Measurements from ENCODE around the gene NTMT1. TPM values are rescaled to one million over a fixed set of nuclear protein-coding genes. Genes with fewer than 3 reads are reported as not detected.
A peak's percentile ranks its signal among the peaks of the same experiment; 100 is the strongest.

NTMT1 gene
- total RNA-seq, 1 experiment from 2014 or later = 50.2 TPM

GRCh38 chr9:129640871-129641749, 15.1 kb downstream of the NTMT1 start:
- H4K20me1 ChIP-seq (ENCODE audit: low read length) = no peaks in the 10 kb centered on the region
- ChIA-PET CTCF (no interaction called here), POLR2A (ENCODE audit: unreplicated experiment) (no interaction called here)
- peaks cover 3% of the 10 kb centered on the region; the same call in 1 of the 2 replicates for H3K4me1 ChIP-seq (ENCODE audit: insufficient read depth, low read length)
- H3K4me2 ChIP-seq (ENCODE audit: low read length) = peak overlapping the region; percentile 97
- H3K4me3 ChIP-seq (ENCODE audit: low read length) = peak overlapping the region; percentile 97
- no peaks in the 10 kb centered on the region for H3K36me3 ChIP-seq (ENCODE audit: low read depth, low read length)
- no peaks in the 10 kb centered on the region for H3K9me3 ChIP-seq (ENCODE audit: low read length)
- no peak for TF ChIP-seq EZH2phosphoT487 (IDR thresholded peaks at IDR 0.05; ENCODE audit: borderline replicate concordance, low read length)
- TF ChIP-seq CTCF (conservative IDR thresholded peaks at IDR 0.05; ENCODE audit: low read depth, low read length) = no peak
- no peak for TF ChIP-seq EZH2 (IDR thresholded peaks at IDR 0.05; ENCODE audit: low read length, unreplicated experiment)
- intact Hi-C loops (cut with micrococcal nuclease) = no loop called here
- no peaks in the 10 kb centered on the region for H3F3A ChIP-seq (ENCODE audit: low read length, unreplicated experiment)
- H3K79me2 ChIP-seq (ENCODE audit: low read length) = peaks cover 25% of the 10 kb centered on the region
- no peaks in the 10 kb centered on the region for H3K9me2 ChIP-seq (replicated peaks; ENCODE audit: low read length)
- ATAC-seq (peak; percentile 6), DNase-seq (no peak)
- no peaks in the 10 kb centered on the region for H3K27me3 ChIP-seq (ENCODE audit: low read length)
- no peak overlapping the region for H3K27ac ChIP-seq (ENCODE audit: low read length)
- H3K9ac ChIP-seq (ENCODE audit: low read length) = peak overlapping the region; percentile 89
- TSS peak; percentile 49 for BruUV-seq (replicated peaks)
- H2AFZ ChIP-seq (ENCODE audit: low read length) = peak overlapping the region; percentile 64

- peak within 1 kb of the TSS; percentile 97 for H3K4me2 ChIP-seq (ENCODE audit: low read length)
- H4K20me1 ChIP-seq (ENCODE audit: low read length) = no peaks in the 10 kb centered on the region
- H3F3A ChIP-seq (ENCODE audit: low read length, unreplicated experiment) = no peaks in the 10 kb centered on the region
- no peaks in the 10 kb centered on the region for H3K27me3 ChIP-seq (ENCODE audit: low read length)
- H3K36me3 ChIP-seq (ENCODE audit: low read depth, low read length) = no peaks in the 10 kb centered on the region
- ChIA-PET CTCF (interaction anchor here (0.7 kb wide), 1 partner anchor 61 kb away, joined by 3 read pairs; no protein-coding TSS in a partner anchor), POLR2A (ENCODE audit: unreplicated experiment) (no interaction called here)
- no peak within 1 kb of the TSS for H3K27ac ChIP-seq (ENCODE audit: low read length)
- H3K4me1 ChIP-seq (ENCODE audit: insufficient read depth, low read length) = peaks cover 3% of the 10 kb centered on the region; the same call in 1 of the 2 replicates
- no peaks in the 10 kb centered on the region for H3K9me3 ChIP-seq (ENCODE audit: low read length)
- H3K4me3 ChIP-seq (ENCODE audit: low read length) = peak within 1 kb of the TSS; percentile 97
- no peak for TF ChIP-seq EZH2phosphoT487 (IDR thresholded peaks at IDR 0.05; ENCODE audit: borderline replicate concordance, low read length)
- TF ChIP-seq CTCF (conservative IDR thresholded peaks at IDR 0.05; ENCODE audit: low read depth, low read length) = peak; percentile 91
- peaks cover 25% of the 10 kb centered on the region for H3K79me2 ChIP-seq (ENCODE audit: low read length)
- DNase-seq (peak; percentile 91), ATAC-seq (peak; percentile 97)
- BruUV-seq (replicated peaks) = no TSS peak
- intact Hi-C loops (cut with micrococcal nuclease) = loop anchor here (1.0 to 2.0 kb wide), 2 partner anchors 45 to 85 kb away; no protein-coding TSS in a partner anchor
- peak within 1 kb of the TSS; percentile 92 for H2AFZ ChIP-seq (ENCODE audit: low read length)
- peak within 1 kb of the TSS; percentile 89 for H3K9ac ChIP-seq (ENCODE audit: low read length)
- no peaks in the 10 kb centered on the region for H3K9me2 ChIP-seq (replicated peaks; ENCODE audit: low read length)
Measured at GRCh38 chr9:129641750-129642585, 16.0 kb downstream of the NTMT1 start, which contains the start of gene ASB6. ASB6 (minus strand) TSS chr9:129642151; CDS start chr9:129641999, 152 bp downstream.

All from PC-3 (cell line).